ENCODE measurements around the gene FNDC3B.
"Not testable (repeated sequence)": the region's sequence is repeated elsewhere in the genome, so short reads cannot be mapped to it uniquely, and the experiment has no call there.

Gene FNDC3B

GRCh38 chr3:172254542-172254941 is 215.2 kb downstream of the FNDC3B start:
- in situ Hi-C loops (cut with HindIII; ENCODE audit: low sequenced_read_pairs) = no loop called here

GRCh38 chr3:172255321-172255720 is 215.9 kb downstream of the FNDC3B start:
- in situ Hi-C loops (cut with HindIII; ENCODE audit: low sequenced_read_pairs) = not testable (repeated sequence)

- in situ Hi-C loops (cut with HindIII; ENCODE audit: low sequenced_read_pairs) = no loop called here
These were observed 216.8 kb downstream of the FNDC3B start for GRCh38 chr3:172256101-172256734.

- in situ Hi-C loops (cut with HindIII; ENCODE audit: low sequenced_read_pairs) = no loop called here
These were observed 218.4 kb downstream of the FNDC3B start for GRCh38 chr3:172257648-172258400.

- in situ Hi-C loops (cut with HindIII; ENCODE audit: low sequenced_read_pairs) = no loop called here
These were observed 219.2 kb downstream of the FNDC3B start for GRCh38 chr3:172258624-172259023.

- in situ Hi-C loops (cut with HindIII; ENCODE audit: low sequenced_read_pairs) = no loop called here
These were observed 219.7 kb downstream of the FNDC3B start for GRCh38 chr3:172259111-172259541.

- in situ Hi-C loops (cut with HindIII; ENCODE audit: low sequenced_read_pairs) = no loop called here
These were observed 220.4 kb downstream of the FNDC3B start for GRCh38 chr3:172259726-172260248.

GRCh38 chr3:172260381-172260780 is 221.0 kb downstream of the FNDC3B start:
- in situ Hi-C loops (cut with HindIII; ENCODE audit: low sequenced_read_pairs) = no loop called here

- in situ Hi-C loops (cut with HindIII; ENCODE audit: low sequenced_read_pairs) = no loop called here
These were observed 221.7 kb downstream of the FNDC3B start for GRCh38 chr3:172261054-172261453.

- in situ Hi-C loops (cut with HindIII; ENCODE audit: low sequenced_read_pairs) = no loop called here
These were observed 223.7 kb downstream of the FNDC3B start for GRCh38 chr3:172262991-172263608.

- in situ Hi-C loops (cut with HindIII; ENCODE audit: low sequenced_read_pairs) = no loop called here
These were observed 224.6 kb downstream of the FNDC3B start for GRCh38 chr3:172263781-172264486.

- in situ Hi-C loops (cut with HindIII; ENCODE audit: low sequenced_read_pairs) = no loop called here
These were observed 226.7 kb downstream of the FNDC3B start for GRCh38 chr3:172266103-172266502.

GRCh38 chr3:172268425-172268824 is 229.0 kb downstream of the FNDC3B start:
- in situ Hi-C loops (cut with HindIII; ENCODE audit: low sequenced_read_pairs) = no loop called here

GRCh38 chr3:172268868-172269267 is 229.5 kb downstream of the FNDC3B start:
- in situ Hi-C loops (cut with HindIII; ENCODE audit: low sequenced_read_pairs) = no loop called here

GRCh38 chr3:172270557-172271166 is 231.3 kb downstream of the FNDC3B start:
- in situ Hi-C loops (cut with HindIII; ENCODE audit: low sequenced_read_pairs) = no loop called here

GRCh38 chr3:172271386-172271976 is 232.1 kb downstream of the FNDC3B start:
- in situ Hi-C loops (cut with HindIII; ENCODE audit: low sequenced_read_pairs) = no loop called here

- in situ Hi-C loops (cut with HindIII; ENCODE audit: low sequenced_read_pairs) = no loop called here
These were observed 233.3 kb downstream of the FNDC3B start for GRCh38 chr3:172272698-172273097.

- in situ Hi-C loops (cut with HindIII; ENCODE audit: low sequenced_read_pairs) = no loop called here
These were observed 234.0 kb downstream of the FNDC3B start for GRCh38 chr3:172273378-172273777.

- in situ Hi-C loops (cut with HindIII; ENCODE audit: low sequenced_read_pairs) = no loop called here
These were observed 235.5 kb downstream of the FNDC3B start for GRCh38 chr3:172274906-172275305.

GRCh38 chr3:172275586-172275985 is 236.2 kb downstream of the FNDC3B start:
- in situ Hi-C loops (cut with HindIII; ENCODE audit: low sequenced_read_pairs) = no loop called here

All from DLD1 (cell line).